Natural killer cell (primary cell): ENCODE measurements around the gene FGFR2. TPM values are rescaled to one million over a fixed set of nuclear protein-coding genes. Genes with fewer than 3 reads are reported as not detected.

ENCODE experiments used
- ATAC-seq, 3 donors: fragments of 150-1000 bp in 2 of 3; fragments of 200-7000 bp in 1 of 3; cut with Tn5 transposase; 1 replicate in 1 of 3; 2 replicates in 2 of 3; pipeline ENCODE4 v1.10.0; 2021; ENCODE audit warnings: mild to moderate bottlenecking in 2 of 3, moderate library complexity in 2 of 3
- DNase-seq, 2 donors: peaks; one replicate each; pipeline versions ENCODE4 v3.0.0 to v3.0.0-alpha.2; 2013 to 2021; ENCODE audit warnings: mixed read lengths in 1 of 2
- H3K27ac ChIP-seq: one replicate; pipeline ENCODE4 v1.5.1; 2013; ENCODE audit warnings: mild to moderate bottlenecking, low read length
- H3K27me3 ChIP-seq: one replicate; pipeline ENCODE4 v1.6.1; 2013; ENCODE audit warnings: low read length; ENCODE audit not compliant: control insufficient read depth, insufficient read depth
- H3K36me3 ChIP-seq: one replicate; pipeline ENCODE4 v1.6.1; 2013; ENCODE audit warnings: low read length; ENCODE audit not compliant: control insufficient read depth, insufficient read depth
- H3K4me1 ChIP-seq: one replicate; pipeline ENCODE4 v1.6.1; 2013; ENCODE audit warnings: low read length; ENCODE audit not compliant: control insufficient read depth, insufficient read depth
- H3K4me3 ChIP-seq: one replicate; pipeline ENCODE4 v1.5.1; 2013; ENCODE audit warnings: low read length
- H3K9me3 ChIP-seq: one replicate; pipeline ENCODE4 v1.6.1; 2013; ENCODE audit warnings: low read length; ENCODE audit not compliant: control insufficient read depth, insufficient read depth
- H3K27ac Mint-ChIP-seq, 2 donors: one replicate each; pipeline ENCODE4 v1.8.0; 2022; ENCODE audit warnings: mild to moderate bottlenecking in 2 of 2, mixed read lengths in 2 of 2, moderate library complexity in 1 of 2
- H3K27me3 Mint-ChIP-seq, 2 donors: one replicate each; pipeline ENCODE4 v1.8.0; 2022; ENCODE audit warnings: low read depth in 2 of 2, mixed read lengths in 2 of 2
- H3K36me3 Mint-ChIP-seq: one replicate; pipeline ENCODE4 v1.8.0; 2022; ENCODE audit warnings: mixed read lengths
- H3K4me1 Mint-ChIP-seq, 2 donors: one replicate each; pipeline ENCODE4 v1.8.0; 2022; ENCODE audit warnings: mixed read lengths in 2 of 2
- H3K4me3 Mint-ChIP-seq: one replicate; pipeline ENCODE4 v1.8.0; 2022; ENCODE audit warnings: mild to moderate bottlenecking, moderate library complexity, mixed read lengths
- H3K9me3 Mint-ChIP-seq, 2 donors: one replicate each; pipeline ENCODE4 v1.8.0; 2022; ENCODE audit warnings: mixed read lengths in 2 of 2
- WGBS: methylation state at CpG from one replicate; pipeline ENCODE4 v1.1.7; 2013; ENCODE audit warnings: missing lambda C conversion rate; ENCODE audit not compliant: insufficient coverage; 5-methylcytosine and 5-hydroxymethylcytosine counted together
- intact Hi-C: fragments of 100-400 bp; cut with micrococcal nuclease; formaldehyde crosslinking; loops from one replicate; pipeline ENCODE4 v1.14.2; 2022
- total RNA-seq, 4 donors: library from RNA; stranded (reverse); fragments of 120-200 nt in 1 of 4; gene quantifications; one replicate each; pipeline versions ENCODE4 v1.2.3 to v1.2.4, GENCODE V29; 2013 to 2022
- TF ChIP-seq, protein P1 (sequence below): fragments of 200-600 bp; IDR thresholded peaks from one replicate; pipeline ENCODE4 v1.8.0; 2022; ENCODE audit warnings: antibody characterized with exemption

The FGFR2 gene
- total RNA-seq, 3 donors from 2014 or later (not counting 1 experiment from before 2014, with no cell fraction given) = 0.72 to 5.6 TPM; not detected in 1

DNA sequence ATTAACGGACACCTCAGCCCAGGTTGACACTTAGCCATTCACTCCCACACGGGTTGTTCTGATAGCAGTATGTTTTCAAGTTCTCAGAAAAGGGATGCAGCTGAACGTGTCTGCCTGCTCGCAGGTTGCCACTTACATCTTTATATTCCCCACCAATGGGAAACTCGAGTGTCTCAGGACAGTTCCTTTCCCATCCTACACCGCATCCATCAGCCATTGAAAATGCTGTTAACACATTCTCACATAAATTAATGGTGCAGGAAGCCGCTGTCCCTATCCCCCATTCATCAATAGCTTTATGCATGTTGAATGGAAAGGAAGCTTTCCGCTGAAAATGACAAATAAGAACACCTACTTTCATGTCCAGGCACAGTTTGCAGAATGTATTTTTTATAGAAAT lies 1.7 kb upstream of the FGFR2 start:
- H3K4me1 Mint-ChIP-seq = peaks cover 6 to 8% of the 10 kb centered on the region in 2 donors
- H3K9me3 Mint-ChIP-seq = no peaks in the 10 kb centered on the region
- H3K36me3 Mint-ChIP-seq = peaks cover 7% of the 10 kb centered on the region
- peaks cover 31 to 51% of the 10 kb centered on the region in 2 donors for H3K27me3 Mint-ChIP-seq
- TF ChIP-seq, protein P1, sequence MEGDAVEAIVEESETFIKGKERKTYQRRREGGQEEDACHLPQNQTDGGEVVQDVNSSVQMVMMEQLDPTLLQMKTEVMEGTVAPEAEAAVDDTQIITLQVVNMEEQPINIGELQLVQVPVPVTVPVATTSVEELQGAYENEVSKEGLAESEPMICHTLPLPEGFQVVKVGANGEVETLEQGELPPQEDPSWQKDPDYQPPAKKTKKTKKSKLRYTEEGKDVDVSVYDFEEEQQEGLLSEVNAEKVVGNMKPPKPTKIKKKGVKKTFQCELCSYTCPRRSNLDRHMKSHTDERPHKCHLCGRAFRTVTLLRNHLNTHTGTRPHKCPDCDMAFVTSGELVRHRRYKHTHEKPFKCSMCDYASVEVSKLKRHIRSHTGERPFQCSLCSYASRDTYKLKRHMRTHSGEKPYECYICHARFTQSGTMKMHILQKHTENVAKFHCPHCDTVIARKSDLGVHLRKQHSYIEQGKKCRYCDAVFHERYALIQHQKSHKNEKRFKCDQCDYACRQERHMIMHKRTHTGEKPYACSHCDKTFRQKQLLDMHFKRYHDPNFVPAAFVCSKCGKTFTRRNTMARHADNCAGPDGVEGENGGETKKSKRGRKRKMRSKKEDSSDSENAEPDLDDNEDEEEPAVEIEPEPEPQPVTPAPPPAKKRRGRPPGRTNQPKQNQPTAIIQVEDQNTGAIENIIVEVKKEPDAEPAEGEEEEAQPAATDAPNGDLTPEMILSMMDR = no peak
- DNase-seq (no peak), ATAC-seq (no peak)
- H3K4me3 Mint-ChIP-seq = no peak overlapping the region
- no peak overlapping the region for H3K4me3 ChIP-seq
- peaks cover 16% of the 10 kb centered on the region for H3K27me3 ChIP-seq
- no peaks in the 10 kb centered on the region for H3K9me3 ChIP-seq
- peaks cover 7% of the 10 kb centered on the region for H3K4me1 ChIP-seq
- H3K27ac ChIP-seq = no peak overlapping the region
- no peak overlapping the region for H3K27ac Mint-ChIP-seq
- intact Hi-C loops = no loop called here
- 12% methylated on average over 6 of the region's 8 CpGs for WGBS
- H3K36me3 ChIP-seq = no peaks in the 10 kb centered on the region

DNA sequence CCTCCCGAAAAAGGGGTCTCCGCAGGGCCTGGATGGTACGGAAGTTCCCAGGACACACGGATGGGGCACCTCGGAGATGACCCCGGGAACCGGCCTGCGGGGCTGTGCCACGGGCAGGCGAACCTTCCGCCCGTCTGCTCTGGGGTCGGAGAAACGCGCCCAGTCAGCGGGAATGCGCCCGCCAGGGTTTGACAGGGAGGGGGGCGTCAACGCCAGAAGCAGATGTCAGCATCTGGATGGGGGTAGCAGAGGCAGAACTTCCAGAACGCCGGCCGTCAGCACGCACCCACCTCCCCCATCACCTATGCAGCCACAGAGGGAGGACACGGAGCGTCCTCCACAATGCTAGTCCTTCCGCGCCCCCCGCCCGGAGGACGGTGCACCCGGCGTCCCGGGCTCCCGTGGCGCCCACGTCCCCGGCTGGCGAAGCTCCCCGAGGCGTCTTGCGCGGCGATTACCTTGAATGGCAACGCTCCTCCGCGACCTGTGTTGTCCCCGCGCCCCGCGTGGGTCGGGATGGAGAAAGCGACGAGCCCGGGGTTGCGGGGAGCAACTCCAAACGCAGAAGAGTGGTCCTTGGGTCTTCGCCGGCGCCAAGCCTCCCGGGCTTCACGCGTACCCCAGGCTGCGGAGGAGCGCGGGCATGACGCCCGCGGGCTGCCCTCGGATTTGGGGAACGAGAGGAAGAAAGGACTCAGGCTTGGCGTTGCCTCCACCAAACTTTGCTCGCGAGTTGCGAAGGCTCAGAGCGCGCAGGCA lies 561 bp downstream of the FGFR2 start:
- 4% methylated on average over 77 of the region's 77 CpGs for WGBS
- Histone ChIP-seq H3K4me1 (peaks cover 7% of the 10 kb centered on the region), H3K9me3 (no peaks in the 10 kb centered on the region), H3K27me3 (peaks cover 16% of the 10 kb centered on the region), H3K4me3 (no peak overlapping the region), H3K27ac (no peak overlapping the region), H3K36me3 (no peaks in the 10 kb centered on the region)
- Mint-ChIP-seq H3K4me1 (peaks cover 6 to 8% of the 10 kb centered on the region in 2 donors), H3K36me3 (peaks cover 7% of the 10 kb centered on the region), H3K27ac (no peak overlapping the region), H3K9me3 (no peaks in the 10 kb centered on the region), H3K4me3 (peak overlapping the region; percentile 57), H3K27me3 (peaks cover 37 to 71% of the 10 kb centered on the region in 2 donors)
- ATAC-seq (peak in 1 of 3 donors; percentile 4), DNase-seq (no peak)
- TF ChIP-seq, protein P1 = no peak
- intact Hi-C loops = no loop called here

DNA sequence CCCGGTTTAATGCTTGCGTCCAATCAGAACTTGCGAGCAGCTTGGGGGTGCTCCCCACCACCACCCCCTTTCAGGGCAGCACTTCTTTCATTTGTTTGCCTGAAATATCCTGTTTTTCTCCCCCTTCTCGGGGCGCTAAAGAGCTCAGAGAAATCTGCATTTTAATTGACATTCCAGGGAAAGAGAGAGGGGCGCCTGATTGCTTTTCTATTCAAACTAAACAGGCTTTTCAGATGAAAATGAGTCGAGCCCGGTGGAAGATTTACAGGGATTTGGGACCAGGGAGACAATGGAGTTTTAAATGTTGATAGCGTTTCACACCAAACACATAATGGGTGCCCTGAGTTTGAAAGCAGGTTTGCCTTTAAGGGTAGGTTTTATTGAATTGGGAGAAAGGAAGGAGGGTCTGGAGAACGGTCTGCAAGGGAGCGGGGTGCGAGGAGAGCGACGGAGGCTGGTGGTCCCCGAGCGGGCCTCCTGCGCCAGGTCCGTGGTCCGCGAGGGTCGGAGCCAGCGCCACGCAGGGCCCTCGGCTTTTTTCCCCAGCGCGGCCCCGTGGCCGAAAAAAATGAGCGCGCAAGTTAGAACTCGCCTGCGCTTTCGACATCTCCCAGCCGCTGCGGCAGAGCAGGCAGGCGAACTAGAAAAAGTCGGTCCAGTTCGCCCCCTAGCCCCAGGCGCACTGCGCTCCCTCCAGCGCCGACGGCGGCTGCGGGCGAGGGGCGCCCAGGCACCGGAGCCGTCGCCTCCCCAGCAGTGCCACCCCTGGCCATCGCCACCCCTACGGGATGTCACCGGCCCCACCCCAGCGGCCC lies 1.3 kb downstream of the FGFR2 start:
- Mint-ChIP-seq H3K36me3 (peaks cover 7% of the 10 kb centered on the region), H3K4me3 (peak overlapping the region; percentile 73), H3K9me3 (no peaks in the 10 kb centered on the region), H3K27ac (no peak overlapping the region), H3K4me1 (peaks cover 6 to 8% of the 10 kb centered on the region in 2 donors), H3K27me3 (peaks cover 39 to 74% of the 10 kb centered on the region in 2 donors)
- WGBS = 8% methylated on average over 54 of the region's 54 CpGs
- Histone ChIP-seq H3K27ac (no peak overlapping the region), H3K4me1 (peaks cover 7% of the 10 kb centered on the region), H3K9me3 (no peaks in the 10 kb centered on the region), H3K36me3 (no peaks in the 10 kb centered on the region), H3K27me3 (peaks cover 16% of the 10 kb centered on the region), H3K4me3 (no peak overlapping the region)
- ATAC-seq (no peak), DNase-seq (no peak)
- TF ChIP-seq, protein P1 = no peak
- intact Hi-C loops = no loop called here
